Nephron (organoid): ENCODE results near the gene PPP1R3F.

ENCODE experiments used
- H3K27ac Mint-ChIP-seq, 3 experiments: 2 replicates each; pipeline ENCODE4 v1.8.0; 2020; ENCODE audit warnings: mixed read lengths in 3 of 3, mild to moderate bottlenecking in 2 of 3, moderate library complexity in 1 of 3
- H3K27me3 Mint-ChIP-seq: 2 replicates; pipeline ENCODE4 v1.8.0; 2021; ENCODE audit warnings: low read depth, mild to moderate bottlenecking, moderate library complexity, mixed read lengths
- H3K36me3 Mint-ChIP-seq: 2 replicates; pipeline ENCODE4 v1.8.0; 2020; ENCODE audit warnings: low read depth, mixed read lengths
- H3K4me1 Mint-ChIP-seq: 2 replicates; pipeline ENCODE4 v1.8.0; 2020; ENCODE audit warnings: mixed read lengths
- H3K4me3 Mint-ChIP-seq, 3 experiments: 2 replicates each; pipeline ENCODE4 v1.8.0; 2020; ENCODE audit warnings: mild to moderate bottlenecking in 3 of 3, mixed read lengths in 3 of 3, moderate library complexity in 2 of 3
- H3K9me3 Mint-ChIP-seq: 2 replicates; pipeline ENCODE4 v1.8.0; 2020; ENCODE audit warnings: mixed read lengths
- CTCF ChIP-seq, 3 experiments: fragments of 200-600 bp; sonication (generic); IDR thresholded peaks; one replicate each; pipeline ENCODE4 v1.5.0; 2021; ENCODE audit warnings: antibody characterized with exemption in 3 of 3; ENCODE audit not compliant: unreplicated experiment in 3 of 3

The PPP1R3F gene

GRCh38 chrX:49233887-49234555 lies 35.6 kb upstream of the PPP1R3F start:
- TF ChIP-seq CTCF (IDR thresholded peaks at IDR 0.05; ENCODE audit: unreplicated experiment in 3 of 3), result no peak
- peaks cover 6% of the 10 kb centered on the region for H3K4me1 Mint-ChIP-seq
- no peak overlapping the region for H3K27ac Mint-ChIP-seq
- H3K9me3 Mint-ChIP-seq, result peaks cover 16% of the 10 kb centered on the region
- peaks cover 3% of the 10 kb centered on the region for H3K27me3 Mint-ChIP-seq
- H3K36me3 Mint-ChIP-seq, result peaks cover 4% of the 10 kb centered on the region
- H3K4me3 Mint-ChIP-seq, result no peak overlapping the region

GRCh38 chrX:49237060-49237459 lies 32.5 kb upstream of the PPP1R3F start:
- H3K27me3 Mint-ChIP-seq, result no peaks in the 10 kb centered on the region
- peaks cover 12% of the 10 kb centered on the region for H3K9me3 Mint-ChIP-seq
- peak overlapping the region in 2 of 3 experiments; percentile 7 to 91 for H3K27ac Mint-ChIP-seq
- peak overlapping the region; percentile 86 to 96 (median 93) for H3K4me3 Mint-ChIP-seq
- H3K36me3 Mint-ChIP-seq, result peaks cover 14% of the 10 kb centered on the region
- TF ChIP-seq CTCF (IDR thresholded peaks at IDR 0.05; ENCODE audit: unreplicated experiment in 3 of 3), result no peak
- peaks cover 6% of the 10 kb centered on the region for H3K4me1 Mint-ChIP-seq

GRCh38 chrX:49238735-49239134 lies 30.9 kb upstream of the PPP1R3F start:
- H3K36me3 Mint-ChIP-seq, result peaks cover 18% of the 10 kb centered on the region
- H3K4me3 Mint-ChIP-seq, result no peak overlapping the region
- no peaks in the 10 kb centered on the region for H3K27me3 Mint-ChIP-seq
- peaks cover 6% of the 10 kb centered on the region for H3K9me3 Mint-ChIP-seq
- TF ChIP-seq CTCF (IDR thresholded peaks at IDR 0.05; ENCODE audit: unreplicated experiment in 3 of 3), result no peak
- peaks cover 6% of the 10 kb centered on the region for H3K4me1 Mint-ChIP-seq
- no peak overlapping the region for H3K27ac Mint-ChIP-seq

- Mint-ChIP-seq H3K4me1 (no peaks in the 10 kb centered on the region), H3K27me3 (no peaks in the 10 kb centered on the region), H3K36me3 (peaks cover 17% of the 10 kb centered on the region), H3K27ac (no peak overlapping the region), H3K9me3 (no peaks in the 10 kb centered on the region), H3K4me3 (no peak overlapping the region)
- no peak for TF ChIP-seq CTCF (IDR thresholded peaks at IDR 0.05; ENCODE audit: unreplicated experiment in 3 of 3)
These were observed 27.0 kb upstream of the PPP1R3F start for GRCh38 chrX:49242545-49243066.

- TF ChIP-seq CTCF (IDR thresholded peaks at IDR 0.05; ENCODE audit: unreplicated experiment in 3 of 3), result no peak
These were observed 26.4 kb upstream of the PPP1R3F start for GRCh38 chrX:49243166-49243565.

GRCh38 chrX:49244207-49244606 lies 25.4 kb upstream of the PPP1R3F start:
- H3K4me3 Mint-ChIP-seq, result no peak overlapping the region
- no peaks in the 10 kb centered on the region for H3K4me1 Mint-ChIP-seq
- TF ChIP-seq CTCF (IDR thresholded peaks at IDR 0.05; ENCODE audit: unreplicated experiment in 3 of 3), result no peak
- no peak overlapping the region for H3K27ac Mint-ChIP-seq
- peaks cover 17% of the 10 kb centered on the region for H3K36me3 Mint-ChIP-seq
- no peaks in the 10 kb centered on the region for H3K27me3 Mint-ChIP-seq
- H3K9me3 Mint-ChIP-seq, result no peaks in the 10 kb centered on the region

More at GRCh38 chrX:49243166-49243565, 26.4 kb upstream of the PPP1R3F start:
- H3K9me3 Mint-ChIP-seq, result no peaks in the 10 kb centered on the region
- H3K4me3 Mint-ChIP-seq, result no peak overlapping the region
- H3K27ac Mint-ChIP-seq, result no peak overlapping the region
- H3K36me3 Mint-ChIP-seq, result peaks cover 17% of the 10 kb centered on the region
- H3K27me3 Mint-ChIP-seq, result no peaks in the 10 kb centered on the region
- no peaks in the 10 kb centered on the region for H3K4me1 Mint-ChIP-seq
